Sigmoid colon (tissue), 7 donors: Measurements from ENCODE around the gene BORA. TPM values are rescaled to one million over a fixed set of nuclear protein-coding genes. Genes with fewer than 3 reads are reported as not detected.

Experiments used
- DNase-seq: peaks from one replicate; pipeline ENCODE4 v3.0.0-alpha.2; 2019
- H3K27ac ChIP-seq, 4 donors: fragments of 200-600 bp; sonication (generic); one replicate each; pipeline ENCODE4 v1.5.1; 2016 to 2019; ENCODE audit warnings: mild to moderate bottlenecking in 1 of 4
- H3K27me3 ChIP-seq, 3 donors: fragments of 200-600 bp; sonication (generic); one replicate each; pipeline ENCODE4 v1.5.1; 2019; ENCODE audit warnings: mild to moderate bottlenecking in 1 of 3
- H3K36me3 ChIP-seq, 4 donors: fragments of 200-600 bp; sonication (generic); one replicate each; pipeline ENCODE4 v1.5.1; 2016 to 2019
- H3K4me1 ChIP-seq, 4 donors: fragments of 200-600 bp; sonication (generic); one replicate each; pipeline ENCODE4 v1.5.1; 2017 to 2019
- H3K4me3 ChIP-seq, 4 donors: fragments of 200-600 bp; sonication (generic); one replicate each; pipeline ENCODE4 v1.5.1; 2017 to 2019; ENCODE audit warnings: mild to moderate bottlenecking in 2 of 4, moderate library complexity in 1 of 4
- H3K9me3 ChIP-seq, 4 donors: fragments of 200-600 bp in 3 of 4; sonication (generic) in 3 of 4; one replicate each; pipeline versions ENCODE4 v1.5.1 to v1.6.1; 2013 to 2019
- CTCF ChIP-seq, 4 experiments: fragments of 450-650 bp in 3 of 4; fragments of 200-600 bp in 1 of 4; IDR thresholded peaks; one replicate each; pipeline ENCODE4 v1.5.1; 2016 to 2019; ENCODE audit warnings: antibody characterized with exemption in 4 of 4, mild to moderate bottlenecking in 3 of 4, moderate library complexity in 2 of 4
- EP300 ChIP-seq, 4 donors: sonication (generic); formaldehyde crosslinking; IDR thresholded peaks; one replicate each; pipeline ENCODE4 v1.6.1; 2017; ENCODE audit warnings: antibody characterized with exemption in 4 of 4
- POLR2A ChIP-seq, 2 donors: fragments of 450-650 bp; IDR thresholded peaks; one replicate each; pipeline ENCODE4 v1.6.1; 2016; ENCODE audit warnings: antibody characterized with exemption in 2 of 2, mild to moderate bottlenecking in 2 of 2, moderate library complexity in 2 of 2
- POLR2AphosphoS5 ChIP-seq, 4 donors: sonication (generic); formaldehyde crosslinking; IDR thresholded peaks; one replicate each; pipeline ENCODE4 v1.6.1; 2017; ENCODE audit warnings: antibody characterized with exemption in 4 of 4
- WGBS, 2 donors: extraction: QIAGEN DNeasy Blood & Tissue Kit; methylation state at CpG; one replicate each; pipeline ENCODE4 v1.1.7; 2013; 5-methylcytosine and 5-hydroxymethylcytosine counted together
- intact Hi-C: fragments of 100-400 bp; cut with DNase I; formaldehyde crosslinking; loops from one replicate; pipeline ENCODE4 v1.15.1; 2023
- polyA plus RNA-seq, 3 donors: library from polyadenylated mRNA; stranded (reverse); fragments of 200-250 nt; gene quantifications; one replicate each; pipeline ENCODE4 v1.2.3, GENCODE V29; 2013
- small RNA-seq, 3 donors: library from RNA; depleted of rRNA; stranded (forward); fragments of <200 nt; gene quantifications; one replicate each; pipeline ENCODE3, GENCODE V24; 2016
- total RNA-seq, 4 donors: library from RNA; depleted of rRNA; stranded (reverse); fragments of >200 nt; gene quantifications; one replicate each; pipeline ENCODE4 v1.1.0, GENCODE V29; 2016
- donor health status: healthy with polysubstance abuse.
- donor health status: Bipolar disorder and iron deficiency.
- donor health status: healthy.

Gene BORA
- total and polyA plus RNA-seq, 7 donors = 1.4 to 7.9 (median 4.9) TPM

- no peaks in the 10 kb centered on the region for H3K4me1 ChIP-seq
- peaks cover 0 to 54% (median 10%) of the 10 kb centered on the region in 4 donors for H3K36me3 ChIP-seq
- TF ChIP-seq CTCF (IDR thresholded peaks at IDR 0.05) = no peak
- TF ChIP-seq POLR2AphosphoS5 (IDR thresholded peaks at IDR 0.05) = no peak
- no peak for TF ChIP-seq POLR2A (IDR thresholded peaks at IDR 0.05)
- TF ChIP-seq EP300 (IDR thresholded peaks at IDR 0.05) = no peak
- WGBS, 2 donors = 94 to 98% methylated on average over 2 of the region's 2 CpGs
- no peak for DNase-seq
- no peak overlapping the region for H3K27ac ChIP-seq
- no peak overlapping the region for H3K4me3 ChIP-seq
- H3K9me3 ChIP-seq = no peaks in the 10 kb centered on the region
- no peaks in the 10 kb centered on the region for H3K27me3 ChIP-seq
- intact Hi-C loops = no loop called here
Observed at GRCh38 chr13:72792640-72793039, 64.9 kb downstream of the BORA start.

GRCh38 chr13:72798817-72799216 is 71.1 kb downstream of the BORA start:
- H3K4me1 ChIP-seq = no peaks in the 10 kb centered on the region
- no peak for DNase-seq
- H3K27me3 ChIP-seq = no peaks in the 10 kb centered on the region
- WGBS, 2 donors = 61 to 62% methylated on average over 3 of the region's 3 CpGs
- intact Hi-C loops = no loop called here
- TF ChIP-seq CTCF (IDR thresholded peaks at IDR 0.05) (no peak), POLR2A (IDR thresholded peaks at IDR 0.05) (no peak), EP300 (IDR thresholded peaks at IDR 0.05) (no peak), POLR2AphosphoS5 (IDR thresholded peaks at IDR 0.05) (no peak)
- no peaks in the 10 kb centered on the region for H3K9me3 ChIP-seq
- H3K27ac ChIP-seq = no peak overlapping the region
- H3K4me3 ChIP-seq = no peak overlapping the region
- H3K36me3 ChIP-seq = peaks cover 6 to 63% (median 8%) of the 10 kb centered on the region in 4 donors

GRCh38 chr13:72804301-72804700 is 76.6 kb downstream of the BORA start:
- Histone ChIP-seq H3K27me3 (no peaks in the 10 kb centered on the region), H3K36me3 (peaks cover 0 to 26% (median 0%) of the 10 kb centered on the region in 4 donors), H3K9me3 (no peaks in the 10 kb centered on the region), H3K4me1 (no peaks in the 10 kb centered on the region), H3K27ac (no peak overlapping the region), H3K4me3 (no peak overlapping the region)
- intact Hi-C loops = no loop called here
- TF ChIP-seq POLR2AphosphoS5 (IDR thresholded peaks at IDR 0.05) = no peak
- TF ChIP-seq POLR2A (IDR thresholded peaks at IDR 0.05) = no peak
- no peak for TF ChIP-seq EP300 (IDR thresholded peaks at IDR 0.05)
- TF ChIP-seq CTCF (IDR thresholded peaks at IDR 0.05) = no peak
- WGBS, 2 donors = 93 to 100% methylated on average over 1 of the region's 1 CpG
- no peak for DNase-seq

Small RNA genes lying within 50 kb of the gene (small RNA-seq; reads per million reads assigned to genes)
- gene RNU6-80P = 0 reads per million in 3 donors

Other genes starting within 250 kb of the BORA start
- 10 to 100 TPM in 2 of 4 donors, 1 to 10 TPM in 2; 4.2 to 12.8 (median 8.2) TPM for gene MZT1, start 294 bp upstream of the BORA start, total RNA-seq
- 10 to 100 TPM; 11.8 to 12.7 (median 12.0) TPM for gene MZT1, start 294 bp upstream of the BORA start, polyA plus RNA-seq
- gene DIS3, start 54.0 kb downstream of the BORA start, total RNA-seq = 10 to 100 TPM; 13.6 to 24.5 (median 19.5) TPM
- gene DIS3, start 54.0 kb downstream of the BORA start, polyA plus RNA-seq = 10 to 100 TPM in 1 of 3 donors, 1 to 10 TPM in 2; 5.4 to 11.8 (median 6.9) TPM
- gene PIBF1, start 54.2 kb downstream of the BORA start, total RNA-seq = 10 to 100 TPM; 17.7 to 24.0 (median 20.9) TPM
- 10 to 100 TPM in 1 of 3 donors, 1 to 10 TPM in 2; 6.5 to 10.8 (median 8.4) TPM for gene PIBF1, start 54.2 kb downstream of the BORA start, polyA plus RNA-seq